NCI-H2227 treated with DMSO at 0.1 percent for 48 hours (cell line): ENCODE measurements around the gene PSME3.

Source experiments
- DNase-seq: peaks from one replicate; lab custom pipeline; 2025; lab: John Stamatoyannopoulos, UW

PSME3 gene, protein sequence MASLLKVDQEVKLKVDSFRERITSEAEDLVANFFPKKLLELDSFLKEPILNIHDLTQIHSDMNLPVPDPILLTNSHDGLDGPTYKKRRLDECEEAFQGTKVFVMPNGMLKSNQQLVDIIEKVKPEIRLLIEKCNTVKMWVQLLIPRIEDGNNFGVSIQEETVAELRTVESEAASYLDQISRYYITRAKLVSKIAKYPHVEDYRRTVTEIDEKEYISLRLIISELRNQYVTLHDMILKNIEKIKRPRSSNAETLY

GRCh38 chr17:42832934-42833766 lies at the start of gene PSME3:
Gene PSME3 (plus strand): TSS chr17:42833397. CDS start chr17:42833632, 235 bp downstream.
- DNase-seq = peak; percentile 97

DNA sequence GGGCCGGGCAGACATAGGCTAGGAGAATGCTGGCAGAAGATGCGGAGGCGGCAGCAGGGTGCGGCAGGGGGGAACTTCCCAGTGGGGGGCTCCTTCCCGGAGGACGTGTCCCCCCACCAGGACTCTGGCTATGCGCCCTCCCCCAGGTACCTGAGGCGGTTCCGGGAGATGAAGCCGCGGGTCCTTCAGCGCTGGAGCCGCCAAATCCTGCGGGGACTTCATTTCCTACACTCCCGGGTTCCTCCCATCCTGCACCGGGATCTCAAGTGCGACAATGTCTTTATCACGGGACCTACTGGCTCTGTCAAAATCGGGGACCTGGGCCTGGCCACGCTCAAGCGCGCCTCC lies 49.4 kb upstream of the PSME3 start:
- no peak for DNase-seq

DNA sequence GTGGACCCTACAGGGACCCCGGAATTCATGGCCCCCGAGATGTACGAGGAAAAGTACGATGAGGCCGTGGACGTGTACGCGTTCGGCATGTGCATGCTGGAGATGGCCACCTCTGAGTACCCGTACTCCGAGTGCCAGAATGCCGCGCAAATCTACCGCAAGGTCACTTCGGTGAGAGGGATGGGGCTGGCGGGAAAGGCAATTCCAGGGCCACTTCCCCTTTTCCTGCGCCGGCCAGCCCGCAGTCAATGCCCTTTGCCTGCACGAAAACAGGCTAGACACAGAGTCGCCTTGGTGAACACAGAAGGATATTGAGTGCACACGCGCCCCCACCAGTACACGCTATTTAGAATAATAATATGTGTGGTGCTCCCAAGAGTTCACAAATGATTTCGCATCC lies 48.8 kb upstream of the PSME3 start:
- DNase-seq = no peak

- no peak for DNase-seq
Observed at GRCh38 chr17:42784811-42785592, 48.2 kb upstream of the PSME3 start.

- no peak for DNase-seq
Observed at GRCh38 chr17:42787266-42787665, 45.9 kb upstream of the PSME3 start.

GRCh38 chr17:42791948-42792347 lies 41.2 kb upstream of the PSME3 start:
- DNase-seq = no peak

- no peak for DNase-seq
Observed at GRCh38 chr17:42792545-42792944, 40.7 kb upstream of the PSME3 start.

DNA sequence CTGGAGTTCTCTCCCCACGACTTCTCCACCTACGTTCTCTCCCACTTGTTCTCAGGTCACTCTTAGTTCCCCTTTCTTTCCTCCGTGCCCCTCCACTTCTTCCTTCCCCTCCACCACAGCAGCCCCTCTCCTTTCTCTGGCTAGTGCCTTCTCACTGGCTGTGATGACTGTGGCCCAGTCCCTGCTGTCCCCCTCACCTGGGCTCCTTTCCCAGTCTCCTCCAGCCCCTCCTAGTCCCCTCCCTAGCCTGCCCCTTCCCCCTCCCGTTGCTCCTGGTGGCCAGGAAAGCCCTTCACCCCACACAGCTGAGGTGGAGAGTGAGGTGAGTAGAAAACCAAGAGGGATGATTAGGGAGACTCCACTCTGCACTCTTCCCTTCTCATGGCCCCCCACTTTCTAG lies 38.1 kb upstream of the PSME3 start:
- DNase-seq = no peak

- no peak for DNase-seq
Observed at GRCh38 chr17:42795465-42795864, 37.7 kb upstream of the PSME3 start.

GRCh38 chr17:42796066-42796758 lies 37.0 kb upstream of the PSME3 start:
- no peak for DNase-seq

- DNase-seq = no peak
Observed at GRCh38 chr17:42797067-42798007, 35.9 kb upstream of the PSME3 start.

DNA sequence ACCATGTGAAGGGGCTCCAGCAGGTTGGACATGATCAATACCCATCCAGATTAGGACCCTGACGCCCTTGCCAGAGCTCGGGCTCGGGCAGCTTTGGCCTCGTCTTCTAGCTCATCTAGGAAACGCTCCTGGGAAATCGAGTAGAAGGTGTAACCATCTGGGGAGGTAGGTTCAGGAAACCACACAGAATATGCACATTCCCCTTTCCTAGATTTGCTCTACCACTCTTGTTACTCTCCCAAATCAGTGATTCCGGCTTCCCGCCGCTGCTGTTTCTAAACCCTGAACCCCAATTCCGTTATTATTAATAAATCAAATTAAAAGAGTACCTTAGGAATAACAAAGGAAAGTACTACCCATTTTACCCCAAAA lies 35.2 kb upstream of the PSME3 start:
- DNase-seq = no peak

DNA sequence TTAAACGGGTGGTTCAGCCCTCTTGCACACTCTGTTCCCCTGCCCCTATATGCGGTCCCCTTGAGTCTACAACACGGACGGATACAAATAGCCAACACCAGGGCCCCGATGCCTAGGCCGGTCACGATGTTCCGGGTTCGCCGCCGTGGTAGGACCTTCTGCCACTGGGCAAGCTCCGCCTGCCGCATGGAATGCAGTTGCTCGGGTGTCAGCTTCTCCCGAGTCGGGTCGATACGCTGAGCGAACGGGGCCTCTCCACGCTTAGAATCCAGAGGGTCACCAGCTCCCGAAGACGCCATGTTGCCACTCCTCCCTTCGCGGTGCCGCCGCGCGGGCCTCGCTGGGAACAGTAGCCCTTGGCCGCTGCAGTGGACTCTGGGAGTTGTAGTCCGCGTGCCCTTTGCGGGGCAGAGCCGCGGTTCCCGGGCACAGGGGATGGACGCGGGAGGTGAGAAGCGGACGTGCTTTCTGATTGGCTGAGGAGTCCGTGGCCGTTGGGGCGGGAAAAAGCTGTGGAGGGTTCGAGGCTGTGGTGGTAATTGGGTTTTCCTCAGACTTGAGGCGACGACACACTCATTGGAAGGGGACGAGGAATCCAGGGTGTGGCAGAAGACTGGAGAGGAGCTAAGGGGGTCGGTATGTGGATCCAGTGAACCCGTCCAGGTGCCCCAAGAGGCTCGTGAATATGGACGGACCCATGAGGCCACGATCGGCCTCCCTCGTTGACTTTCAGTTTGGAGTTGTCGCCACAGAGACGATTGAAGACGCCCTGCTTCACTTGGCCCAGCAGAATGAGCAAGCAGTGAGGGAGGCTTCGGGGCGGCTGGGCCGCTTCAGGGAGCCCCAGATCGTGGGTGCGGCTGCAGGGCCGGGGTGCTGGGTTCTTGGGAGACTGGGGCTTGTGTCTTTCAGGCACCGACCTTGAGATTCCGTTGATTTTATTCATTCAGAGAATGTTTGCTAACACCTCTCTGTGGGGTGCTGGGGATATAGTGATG lies 34.5 kb upstream of the PSME3 start, which contains the start of the genes CNTD1 and COA3:
TSS of gene CNTD1 (plus strand) at position 479 of the 998 bp plus-strand sequence. CDS start at position 686, 207 bp downstream.
TSS of gene COA3 (minus strand) at position 322 of the 998 bp plus-strand sequence. CDS start at position 299, 23 bp downstream.
- peak; percentile 85 for DNase-seq

DNA sequence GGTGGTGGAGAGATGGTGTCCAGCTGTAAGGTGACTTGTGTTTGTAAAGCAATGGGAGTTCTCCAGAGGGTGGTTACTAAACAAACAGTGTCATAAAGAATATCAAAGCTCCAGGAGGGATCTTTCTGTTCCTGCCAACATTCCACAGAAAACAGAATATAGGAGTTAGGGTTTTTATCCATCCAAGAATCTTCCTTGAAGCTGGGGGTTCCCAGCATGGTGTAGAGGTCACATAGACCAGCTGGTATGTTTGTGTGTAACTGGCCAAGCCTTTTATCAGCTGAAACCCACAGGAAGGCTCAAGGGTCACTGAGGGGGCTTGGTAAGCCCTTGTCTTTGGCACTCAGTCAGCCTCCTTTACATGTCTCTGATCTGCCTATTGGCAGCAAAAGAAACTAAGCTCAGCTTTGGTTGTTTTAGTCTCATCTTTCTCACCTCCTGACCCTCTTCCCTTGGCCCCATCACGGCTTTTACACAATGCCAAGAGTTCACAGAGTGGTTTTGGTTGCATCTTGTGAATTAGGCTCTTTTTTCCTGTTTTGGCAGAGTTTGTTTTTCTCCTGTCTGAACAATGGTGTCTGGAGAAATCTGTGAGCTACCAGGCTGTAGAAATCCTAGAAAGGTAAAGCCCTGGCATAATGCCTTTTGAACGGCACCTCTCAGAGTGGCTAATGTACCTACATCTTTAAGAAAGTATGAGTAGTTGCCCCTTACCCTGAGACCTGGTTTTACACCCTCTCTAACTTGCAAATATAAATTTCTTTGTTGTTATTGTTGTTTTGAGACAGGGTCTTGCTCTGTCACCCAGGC lies 29.9 kb upstream of the PSME3 start:
- DNase-seq = peak; percentile 32

- DNase-seq = no peak
Observed at GRCh38 chr17:42804918-42805367, 28.3 kb upstream of the PSME3 start.

GRCh38 chr17:42806249-42806648 lies 26.9 kb upstream of the PSME3 start:
- no peak for DNase-seq

DNA sequence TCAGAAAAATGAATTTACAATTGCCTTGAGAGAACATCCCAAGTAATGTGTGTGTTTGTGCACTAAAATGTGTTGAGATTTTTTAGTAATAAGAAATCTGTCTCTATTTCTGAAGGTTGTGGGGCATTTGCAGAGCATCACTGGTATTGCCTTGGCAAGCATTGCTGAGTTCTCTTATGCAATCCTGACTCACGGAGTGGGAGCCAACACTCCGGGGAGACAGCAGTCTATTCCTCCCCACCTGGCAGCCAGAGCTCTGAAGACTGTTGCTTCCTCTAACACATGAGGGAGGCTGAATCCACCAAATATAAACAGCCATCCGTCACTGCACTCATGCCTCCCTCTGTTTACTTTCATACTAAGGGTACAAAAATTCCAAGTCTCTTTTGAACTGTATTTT lies 23.9 kb upstream of the PSME3 start:
- DNase-seq = no peak

DNA sequence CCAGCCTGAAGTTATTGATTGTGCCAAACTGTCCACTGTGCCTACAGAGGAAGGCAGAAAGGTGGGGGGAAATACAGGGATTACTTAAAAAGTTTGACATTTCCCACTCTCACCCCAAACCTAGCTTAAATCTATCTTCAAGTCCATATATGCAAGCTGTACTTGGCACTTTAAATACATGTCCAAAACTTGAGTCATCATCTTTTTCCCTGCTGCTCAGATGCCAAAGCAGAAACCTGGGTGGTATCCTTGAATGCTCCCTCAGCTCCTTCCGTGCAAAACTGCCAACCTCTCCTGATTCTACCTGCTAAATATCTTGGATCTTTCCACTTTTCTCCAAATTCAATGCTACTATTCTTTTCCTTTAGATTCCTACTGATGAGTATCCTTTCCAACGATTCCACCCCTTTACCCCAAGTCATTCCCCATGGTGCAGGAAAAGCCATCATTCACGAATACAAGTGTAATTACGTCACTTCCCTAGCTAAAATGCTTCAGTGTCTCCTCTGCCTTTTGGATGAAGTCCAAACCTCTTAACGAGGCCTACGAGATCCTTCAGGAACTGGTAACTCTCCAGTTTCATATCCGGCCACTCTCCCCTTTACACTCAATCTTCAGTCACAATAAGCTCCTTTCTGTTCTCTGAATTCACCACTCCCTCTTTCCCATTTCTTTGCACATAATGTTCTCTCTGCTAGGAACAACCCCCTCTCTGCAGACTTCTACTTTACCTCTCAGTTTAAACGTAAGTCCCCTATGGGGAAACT lies 18.4 kb upstream of the PSME3 start:
- DNase-seq = peak; percentile 29
